OCI-LY7 (cell line): Measurements from ENCODE around the gene RUNX1. TPM values are rescaled to one million over a fixed set of nuclear protein-coding genes. Genes with fewer than 3 reads are reported as not detected.
"Not testable (repeated sequence)": the region's sequence is repeated elsewhere in the genome, so short reads cannot be mapped to it uniquely, and the experiment has no call there.

Experiments used
- BruUV-seq: library from RNA; stranded (reverse); fragments of 400-500 nt; replicated peaks from 2 replicates; lab custom pipeline; 2021; lab: Mats Ljungman, UMichigan
- CTCF ChIA-PET: fragments of 300-600 bp; sonication (Branson Sonifier 250); formaldehyde crosslinking; loops from one replicate; lab custom pipeline; 2022; ENCODE audit warnings: antibody characterized with exemption; ENCODE audit not compliant: unreplicated experiment; lab: Charles Lee
- POLR2A ChIA-PET: fragments of 300-600 bp; sonication (Branson Sonifier 250); formaldehyde crosslinking; loops from one replicate; lab custom pipeline; 2022; ENCODE audit warnings: antibody characterized with exemption; lab: Charles Lee
- DNase-seq: peaks from one replicate; pipeline ENCODE4 v3.0.0-alpha.2; 2015; ENCODE audit warnings: low spot score
- H2AFZ ChIP-seq: fragments of 200-600 bp; sonication (generic), shearing (Covaris generic); 2 replicates; pipeline ENCODE4 v1.6.1; 2014; ENCODE audit warnings: mild to moderate bottlenecking, antibody characterized with exemption, low read length, moderate library complexity
- H3K27ac ChIP-seq: fragments of 200-600 bp; sonication (generic); 2 replicates; pipeline ENCODE4 v1.5.1; 2014; ENCODE audit warnings: mixed run types, low read depth, mild to moderate bottlenecking, moderate library complexity, low read length, inconsistent platforms; ENCODE audit not compliant: poor library complexity, severe bottlenecking
- H3K36me3 ChIP-seq: fragments of 200-600 bp; sonication (generic); 2 replicates; pipeline ENCODE4 v1.6.1; 2014; ENCODE audit warnings: mild to moderate bottlenecking, antibody characterized with exemption, low read length, moderate library complexity, mixed read lengths; ENCODE audit not compliant: insufficient read depth
- H3K4me1 ChIP-seq: fragments of 200-600 bp; sonication (generic); 2 replicates; pipeline ENCODE4 v1.5.1; 2014; ENCODE audit warnings: mild to moderate bottlenecking, low read length; ENCODE audit not compliant: insufficient read depth, poor library complexity, severe bottlenecking
- H3K4me2 ChIP-seq: fragments of 200-600 bp; sonication (generic); 2 replicates; pipeline ENCODE4 v1.6.1; 2014; ENCODE audit warnings: mild to moderate bottlenecking, low read length
- H3K4me3 ChIP-seq: fragments of 200-600 bp; sonication (generic); 2 replicates; pipeline ENCODE4 v1.5.1; 2014; ENCODE audit warnings: mild to moderate bottlenecking, low read depth, low read length; ENCODE audit not compliant: poor library complexity, severe bottlenecking
- H3K79me2 ChIP-seq: fragments of 200-600 bp; sonication (generic); 2 replicates; pipeline ENCODE4 v1.6.1; 2016; ENCODE audit warnings: low read depth, mild to moderate bottlenecking, low read length, moderate library complexity, mixed read lengths; ENCODE audit not compliant: insufficient read depth
- H3K9me2 ChIP-seq: fragments of 200-600 bp; sonication (generic); 2 replicates; pipeline ENCODE4 v1.6.1; 2016; ENCODE audit warnings: mild to moderate bottlenecking, low read length, mixed read lengths; ENCODE audit not compliant: insufficient read depth
- H3K9me3 ChIP-seq: fragments of 200-600 bp; sonication (generic); 2 replicates; pipeline ENCODE4 v1.6.1; 2014; ENCODE audit warnings: mild to moderate bottlenecking, mixed run types, low read length, mixed read lengths
- H4K20me1 ChIP-seq: fragments of 200-600 bp; sonication (generic); 2 replicates; pipeline ENCODE4 v1.6.1; 2014; ENCODE audit warnings: mild to moderate bottlenecking, antibody characterized with exemption, low read length, moderate library complexity, mixed read lengths; ENCODE audit not compliant: insufficient read depth
- CTCF ChIP-seq: fragments of 200-600 bp; sonication (generic); conservative IDR thresholded peaks from 2 replicates; pipeline ENCODE4 v1.5.1; 2014; ENCODE audit warnings: mild to moderate bottlenecking, antibody characterized with exemption, low read length, moderate library complexity, mixed read lengths
- EZH2phosphoT487 ChIP-seq: fragments of 200-600 bp; sonication (generic); IDR thresholded peaks from 2 replicates; pipeline ENCODE4 v1.6.1; 2018; ENCODE audit warnings: low read depth, borderline replicate concordance, mild to moderate bottlenecking, mixed run types, antibody characterized with exemption, low read length, moderate library complexity, mixed read lengths
- intact Hi-C: fragments of 100-400 bp; cut with micrococcal nuclease; formaldehyde crosslinking; loops from one replicate; pipeline ENCODE4 v1.10.0; 2022; ENCODE audit not compliant: unreplicated experiment
- total RNA-seq, 2 experiments: library from RNA; depleted of rRNA in 1 of 2; stranded (reverse); fragments of >200 nt in 1 of 2; shearing (Covaris generic) in 1 of 2; gene quantifications; 2 replicates each; pipeline ENCODE4 v1.2.3, GENCODE V29; 2014 to 2022

Gene RUNX1
- total RNA-seq, 2 experiments from 2014 or later, result 30.5 to 40.8 TPM

GRCh38 chr21:34967509-34968289 lies 81.4 kb downstream of the RUNX1 start:
- Histone ChIP-seq H3K4me1 (no peaks in the 10 kb centered on the region), H3K4me3 (no peak overlapping the region), H3K36me3 (peaks cover 13% of the 10 kb centered on the region; the same call in 1 of the 2 replicates), H3K79me2 (peaks cover 19% of the 10 kb centered on the region; the same call in 1 of the 2 replicates), H3K27ac (no peak overlapping the region), H3K9me3 (no peaks in the 10 kb centered on the region), H2AFZ (no peak overlapping the region), H3K9me2 (no peaks in the 10 kb centered on the region), H3K4me2 (no peak overlapping the region), H4K20me1 (peaks cover 11% of the 10 kb centered on the region; the same call in 1 of the 2 replicates)
- BruUV-seq, result no TSS peak
- TF ChIP-seq CTCF, result no peak
- TF ChIP-seq EZH2phosphoT487, result no peak
- CTCF ChIA-PET, result no interaction called here
- DNase-seq, result no peak
- POLR2A ChIA-PET, result interaction anchor here (0.6 to 1.2 kb wide), 3 partner anchors 8 to 671 kb away, joined by 3 to 10 read pairs (median 8); no protein-coding TSS in a partner anchor
- intact Hi-C loops, result no loop called here

- H4K20me1 ChIP-seq, H3K27ac ChIP-seq, H3K4me1 ChIP-seq, DNase-seq, H3K9me3 ChIP-seq, CTCF ChIA-PET, H3K9me2 ChIP-seq, BruUV-seq, H2AFZ ChIP-seq, H3K4me2 ChIP-seq, intact Hi-C loops, H3K4me3 ChIP-seq: not testable (repeated sequence)
- Histone ChIP-seq H3K79me2 (peaks cover 11% of the 10 kb centered on the region; the same call in 1 of the 2 replicates), H3K36me3 (peaks cover 13% of the 10 kb centered on the region; the same call in 1 of the 2 replicates)
- POLR2A ChIA-PET, result interaction anchor here (0.6 to 1.2 kb wide), 3 partner anchors 9 to 92 kb away, joined by 3 to 10 read pairs (median 8); no protein-coding TSS in a partner anchor
Observed at GRCh38 chr21:34966881-34967280, 82.2 kb downstream of the RUNX1 start.

- no TSS peak for BruUV-seq
- H3K36me3 ChIP-seq, result peaks cover 13% of the 10 kb centered on the region; the same call in 1 of the 2 replicates
- H3K9me2 ChIP-seq, result no peaks in the 10 kb centered on the region
- TF ChIP-seq CTCF (no peak), EZH2phosphoT487 (no peak)
- no peak overlapping the region for H3K27ac ChIP-seq
- no peaks in the 10 kb centered on the region for H3K4me1 ChIP-seq
- ChIA-PET POLR2A (no interaction called here), CTCF (no interaction called here)
- intact Hi-C loops, result no loop called here
- H3K79me2 ChIP-seq, result peaks cover 4% of the 10 kb centered on the region; the same call in 1 of the 2 replicates
- H3K9me3 ChIP-seq, result no peaks in the 10 kb centered on the region
- H4K20me1 ChIP-seq, result 0 out of 2 replicates have a peak, but pooled peaks cover 8% of the 10 kb centered on the region
- no peak overlapping the region for H2AFZ ChIP-seq
- H3K4me2 ChIP-seq, result no peak overlapping the region
- no peak for DNase-seq
- H3K4me3 ChIP-seq, result no peak overlapping the region
Observed at GRCh38 chr21:34965200-34966174, 83.6 kb downstream of the RUNX1 start.
